Colonic mucosa (tissue), 4 donors: ENCODE results near the gene OPN1LW. TPM values are rescaled to one million over a fixed set of nuclear protein-coding genes. Genes with fewer than 3 reads are reported as not detected.
"Not testable (repeated sequence)": the region's sequence is repeated elsewhere in the genome, so short reads cannot be mapped to it uniquely, and the experiment has no call there.

ENCODE experiments used
- DNase-seq: peaks from one replicate; pipeline ENCODE4 v3.0.0-alpha.2; 2020
- H3K27ac ChIP-seq: fragments of 200-600 bp; one replicate; pipeline ENCODE4 v1.8.0; 2021
- H3K27me3 ChIP-seq: fragments of 200-600 bp; one replicate; pipeline ENCODE4 v1.8.0; 2021
- H3K36me3 ChIP-seq: fragments of 200-600 bp; one replicate; pipeline ENCODE4 v1.8.0; 2021
- H3K4me1 ChIP-seq: fragments of 200-600 bp; one replicate; pipeline ENCODE4 v1.8.0; 2021; ENCODE audit warnings: mild to moderate bottlenecking
- H3K4me3 ChIP-seq: fragments of 200-600 bp; one replicate; pipeline ENCODE4 v1.8.0; 2021
- H3K9ac ChIP-seq, 2 donors: one replicate each; pipeline ENCODE4 v1.7.0; 2013; ENCODE audit warnings: control low read depth in 2 of 2, low read depth in 2 of 2, low read length in 2 of 2
- H3K9me3 ChIP-seq: fragments of 200-600 bp; one replicate; pipeline ENCODE4 v1.8.0; 2021
- CTCF ChIP-seq: fragments of 200-600 bp; IDR thresholded peaks from one replicate; pipeline ENCODE4 v1.8.0; 2022; ENCODE audit warnings: antibody characterized with exemption, mild to moderate bottlenecking
- intact Hi-C: fragments of 100-400 bp; cut with DNase I; formaldehyde crosslinking; loops from one replicate; pipeline ENCODE4 v1.14.1; 2022
- total RNA-seq, 2 donors: library from RNA; stranded (reverse); fragmentation: NEBNext Ultra II Directional in 1 of 2; extraction: Animal tissue kit (Norgen Biotek cat#: 25700) in 1 of 2; gene quantifications; one replicate each; pipeline ENCODE4 v1.2.1, GENCODE V29; 2021
- donor health status: healthy.
- donor health status: DM: no; HTN: no; CAD: no.
- donor health status: DM: no; HTN: no; CAD: no.

OPN1LW gene
- not detected for total RNA-seq

- H3K27ac ChIP-seq, H3K4me3 ChIP-seq, DNase-seq, H3K9me3 ChIP-seq, H3K36me3 ChIP-seq, H3K27me3 ChIP-seq, H3K4me1 ChIP-seq, H3K9ac ChIP-seq, intact Hi-C loops: not testable (repeated sequence)
These were observed at the start of gene OPN1LW for GRCh38 chrX:154144010-154144409. TSS of gene OPN1LW (plus strand) at chrX:154144243. CDS start at chrX:154144284, 41 bp downstream.

GRCh38 chrX:154094833-154095232 lies 49.2 kb upstream of the OPN1LW start:
- Histone ChIP-seq H3K4me3 (no peak overlapping the region), H3K27ac (no peak overlapping the region), H3K9ac (peak overlapping the region in 1 of 2 donors; percentile 44), H3K36me3 (no peaks in the 10 kb centered on the region), H3K27me3 (peaks cover 5% of the 10 kb centered on the region), H3K4me1 (no peaks in the 10 kb centered on the region), H3K9me3 (no peaks in the 10 kb centered on the region)
- DNase-seq: no peak
- no peak for TF ChIP-seq CTCF
- intact Hi-C loops: no loop called here

GRCh38 chrX:154096140-154097002 lies 47.7 kb upstream of the OPN1LW start:
- Histone ChIP-seq H3K4me1 (no peaks in the 10 kb centered on the region), H3K27me3 (peaks cover 6% of the 10 kb centered on the region), H3K9ac (peak overlapping the region; percentile 68 to 79), H3K36me3 (no peaks in the 10 kb centered on the region), H3K27ac (peak overlapping the region; percentile 82), H3K4me3 (peak overlapping the region; percentile 57), H3K9me3 (no peaks in the 10 kb centered on the region)
- no peak for TF ChIP-seq CTCF
- DNase-seq: no peak
- intact Hi-C loops: no loop called here

GRCh38 chrX:154097003-154097588 lies 46.9 kb upstream of the OPN1LW start:
- Histone ChIP-seq H3K4me1 (no peaks in the 10 kb centered on the region), H3K9ac (peak overlapping the region; percentile 76 to 79), H3K27ac (peak overlapping the region; percentile 82), H3K9me3 (no peaks in the 10 kb centered on the region), H3K27me3 (peaks cover 6% of the 10 kb centered on the region), H3K4me3 (peak overlapping the region; percentile 57), H3K36me3 (no peaks in the 10 kb centered on the region)
- no peak for TF ChIP-seq CTCF
- peak; percentile 60 for DNase-seq
- intact Hi-C loops: no loop called here

GRCh38 chrX:154097589-154098541 lies 46.2 kb upstream of the OPN1LW start, which contains the start of gene MECP2:
TSS of gene MECP2 (minus strand) at chrX:154097717.
- DNase-seq: peak; percentile 92
- intact Hi-C loops: no loop called here
- Histone ChIP-seq H3K9me3 (no peaks in the 10 kb centered on the region), H3K27me3 (peaks cover 6% of the 10 kb centered on the region), H3K27ac (peak within 1 kb of the TSS; percentile 82), H3K4me1 (no peaks in the 10 kb centered on the region), H3K4me3 (peak within 1 kb of the TSS; percentile 57), H3K9ac (peak within 1 kb of the TSS; percentile 76 to 79), H3K36me3 (no peaks in the 10 kb centered on the region)
- TF ChIP-seq CTCF: no peak
